NCI-H510A (cell line): ENCODE data around the gene ARHGAP42.
"Not testable (repeated sequence)": the region's sequence is repeated elsewhere in the genome, so short reads cannot be mapped to it uniquely, and the experiment has no call there.

ENCODE experiments used
- DNase-seq: peaks from one replicate; lab custom pipeline; 2025; lab: John Stamatoyannopoulos, UW

ARHGAP42 gene

DNA sequence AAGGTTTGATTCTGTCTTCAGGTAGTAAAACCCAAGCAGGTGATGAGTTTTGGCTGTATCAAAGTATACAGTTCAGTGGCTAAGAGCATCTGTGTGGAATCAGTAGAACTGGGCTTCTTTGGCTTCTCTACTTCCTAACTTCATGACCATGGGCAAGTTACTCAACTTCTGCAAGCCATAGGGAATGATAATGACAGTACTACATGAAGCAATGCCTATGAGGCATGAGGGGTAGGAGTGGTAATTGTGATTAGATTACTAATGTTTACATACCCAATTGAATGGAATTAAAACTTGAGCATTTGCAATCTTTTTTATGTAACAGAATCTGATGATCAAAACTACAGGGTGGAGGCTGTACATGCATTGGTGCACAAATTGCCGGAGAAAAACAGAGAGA, 278.3 kb downstream of the ARHGAP42 start:
- DNase-seq, result no peak

DNA sequence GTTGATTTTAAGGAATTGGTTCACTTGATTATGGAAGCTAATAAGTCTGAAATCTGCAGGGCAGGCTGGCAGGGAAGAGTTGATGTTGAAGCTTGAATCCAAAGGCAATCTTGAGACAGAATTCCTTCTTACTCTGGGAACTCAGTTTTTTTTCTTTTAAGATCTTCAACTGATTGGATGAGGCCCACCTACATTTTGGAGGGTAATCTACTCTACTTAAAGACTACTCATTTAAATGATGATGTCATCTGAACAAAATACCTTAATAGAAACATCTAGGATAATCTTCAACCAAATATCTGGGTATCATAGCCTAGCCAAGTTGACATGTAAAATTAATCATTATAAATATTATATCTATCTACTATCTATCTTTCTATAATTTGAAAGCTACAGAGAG, 279.3 kb downstream of the ARHGAP42 start:
- DNase-seq, result no peak

DNA sequence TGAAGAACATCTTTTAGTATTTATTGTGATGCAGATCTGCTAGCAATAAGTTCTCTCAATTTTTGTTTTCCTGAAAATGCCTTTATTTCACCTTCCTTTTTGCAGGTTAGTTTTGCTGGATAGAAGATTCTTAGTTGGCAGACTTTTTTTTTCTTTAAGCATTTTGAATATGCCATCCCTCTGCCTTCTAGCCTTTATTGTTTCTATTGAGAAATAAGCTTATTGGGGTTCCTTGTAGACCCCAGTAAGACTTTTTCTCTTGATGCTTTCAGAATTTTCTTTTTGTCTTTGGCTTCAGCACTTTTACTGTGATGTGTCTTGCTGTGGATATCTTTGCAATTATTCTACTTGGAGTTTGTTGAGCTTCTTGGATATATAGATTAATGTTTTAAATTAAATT, 281.9 kb downstream of the ARHGAP42 start:
- DNase-seq, result no peak

DNA sequence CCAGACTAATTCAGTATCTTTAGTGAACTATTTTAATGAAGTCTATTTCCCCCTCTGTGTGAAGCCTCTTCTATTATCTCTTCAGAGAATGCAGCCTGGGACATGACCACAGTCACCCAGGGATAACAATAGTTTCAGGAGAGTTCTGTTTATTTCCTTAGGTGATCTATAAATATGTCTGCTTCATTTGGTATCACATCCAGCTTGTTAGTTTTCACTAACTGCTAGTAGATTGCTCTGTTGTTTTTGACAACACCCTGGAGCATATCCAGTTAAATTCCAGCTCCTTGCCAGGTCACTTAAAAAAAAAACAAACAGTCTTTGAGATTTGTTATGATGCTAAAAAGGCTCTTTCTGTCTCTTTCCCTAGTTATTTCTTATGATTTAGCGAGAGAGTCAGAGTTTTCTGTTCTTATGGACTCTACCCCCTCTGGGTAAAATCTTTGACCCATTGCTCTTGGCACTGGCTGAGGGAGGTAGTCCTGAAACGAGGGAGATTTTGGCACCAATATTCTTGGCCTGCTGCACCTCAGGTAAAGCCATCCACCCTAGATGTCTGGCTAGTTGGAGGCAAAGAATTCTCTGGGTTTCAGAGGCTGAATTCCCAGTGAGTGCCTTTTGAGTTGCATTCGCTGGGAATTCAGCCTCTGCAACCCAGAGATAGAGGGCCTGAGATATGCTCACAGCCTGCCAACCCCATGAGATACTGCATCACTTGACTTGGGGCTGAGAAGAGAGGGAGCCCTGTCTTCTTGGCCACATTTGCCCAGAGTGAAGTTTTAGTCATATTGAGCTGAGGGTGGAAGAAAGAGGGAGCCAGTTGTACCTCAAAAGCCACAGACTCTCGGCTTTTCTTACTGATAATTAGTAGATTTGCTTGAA, 283.4 kb downstream of the ARHGAP42 start:
- DNase-seq, result no peak

DNA sequence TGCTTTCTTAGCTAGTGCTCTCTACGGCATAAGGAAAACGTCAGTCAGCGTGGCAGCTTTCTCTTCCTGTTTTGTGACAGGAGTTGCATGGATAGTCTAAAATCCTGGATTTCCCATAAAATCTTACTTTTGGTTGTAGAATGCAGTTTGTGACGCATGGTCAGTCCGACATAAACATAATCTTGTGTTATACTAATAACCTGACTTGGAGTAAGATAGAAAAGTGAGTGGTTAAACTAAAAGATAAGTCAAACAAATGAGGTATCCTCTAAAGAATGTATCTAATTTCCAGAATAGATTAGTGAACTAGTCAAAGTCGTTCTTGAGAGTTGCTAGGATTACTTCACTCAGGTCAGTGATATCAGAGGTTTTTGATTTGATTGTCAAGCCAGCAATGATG, 285.0 kb downstream of the ARHGAP42 start:
- DNase-seq, result no peak

DNA sequence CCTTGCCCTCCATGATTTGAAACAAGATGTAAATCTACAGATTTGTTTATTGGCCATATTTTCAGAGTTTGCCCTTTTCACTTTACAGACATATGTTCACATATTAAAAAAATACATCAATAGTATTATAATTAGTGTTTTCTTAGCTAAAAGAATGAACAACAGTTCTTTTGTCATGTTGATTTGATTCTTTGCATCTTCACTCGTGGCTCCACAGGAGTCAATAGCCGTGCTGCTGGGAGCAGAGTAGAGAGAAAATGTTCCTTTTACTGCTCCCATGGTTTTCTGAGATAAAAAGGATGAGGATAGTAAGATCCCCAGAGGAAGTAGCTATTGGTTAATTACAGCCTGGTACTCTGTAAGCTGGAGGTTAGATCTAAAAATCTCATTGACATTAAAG, 291.4 kb downstream of the ARHGAP42 start:
- no peak for DNase-seq

DNA sequence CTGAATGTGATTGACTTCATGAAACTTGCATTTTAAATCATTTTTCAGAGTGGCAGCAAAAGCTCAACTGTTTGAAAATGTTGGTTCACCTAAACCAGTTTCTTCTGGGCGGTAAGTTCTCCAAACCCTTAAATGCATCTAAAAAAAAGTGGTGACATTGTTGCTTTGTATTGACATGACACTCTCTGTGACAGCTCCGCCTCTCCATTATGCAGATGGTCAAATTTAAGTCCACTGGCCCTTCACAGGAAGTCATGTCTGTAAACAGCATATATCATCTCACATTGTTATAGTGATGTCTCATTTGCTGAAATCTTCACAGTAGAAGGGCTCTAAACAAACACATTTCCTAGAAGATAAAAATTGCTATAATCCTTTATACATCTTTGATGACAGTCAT, 291.9 kb downstream of the ARHGAP42 start:
- DNase-seq, result no peak

DNA sequence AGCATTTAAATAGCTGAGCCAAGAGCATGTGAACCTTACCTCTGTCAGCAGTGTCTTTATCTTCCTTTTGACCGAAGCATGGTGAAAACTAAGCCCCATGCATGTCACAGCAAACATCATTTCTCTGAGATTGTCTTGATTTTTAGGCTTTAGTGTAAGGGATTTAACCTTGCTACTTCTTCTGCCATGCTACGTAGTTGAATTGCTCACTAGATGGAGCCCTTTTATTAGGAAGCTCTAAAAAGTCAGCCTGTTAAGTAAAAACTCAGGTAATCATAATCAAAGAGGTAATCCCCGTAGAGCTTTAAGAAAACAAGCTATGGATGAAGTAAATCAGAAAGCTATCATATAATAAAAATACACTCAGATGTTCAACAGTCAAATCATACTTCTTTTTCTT, 293.1 kb downstream of the ARHGAP42 start:
- DNase-seq, result no peak

DNA sequence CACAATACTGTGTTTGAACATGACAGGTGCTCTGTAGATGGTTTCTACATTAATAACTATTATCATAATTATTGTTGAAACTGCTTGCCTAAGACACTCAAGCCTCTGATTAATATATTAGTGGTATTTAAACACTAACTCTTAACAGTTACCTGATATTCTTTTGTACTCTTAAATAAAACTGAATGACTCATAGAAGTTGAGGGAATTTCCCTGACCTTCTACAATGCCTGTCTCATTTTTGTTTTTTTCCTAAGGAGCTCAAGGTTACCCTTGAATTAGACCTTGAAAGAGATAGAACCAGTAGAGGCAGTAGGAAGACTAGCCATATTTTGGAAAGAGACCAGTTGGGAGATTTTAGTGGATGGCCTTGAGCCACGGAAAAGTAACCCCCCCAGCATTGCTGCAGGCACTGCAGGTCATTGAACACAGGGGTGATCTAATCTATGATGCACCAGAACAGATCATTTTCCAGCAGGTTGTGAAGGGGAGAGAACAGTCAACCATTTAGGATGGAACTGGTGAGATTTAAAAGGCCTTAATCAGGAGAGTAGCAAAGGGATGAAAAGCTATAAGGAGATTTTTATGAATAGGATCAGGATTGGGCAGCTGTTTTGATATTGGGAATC, 294.2 kb downstream of the ARHGAP42 start:
- DNase-seq, result no peak

DNA sequence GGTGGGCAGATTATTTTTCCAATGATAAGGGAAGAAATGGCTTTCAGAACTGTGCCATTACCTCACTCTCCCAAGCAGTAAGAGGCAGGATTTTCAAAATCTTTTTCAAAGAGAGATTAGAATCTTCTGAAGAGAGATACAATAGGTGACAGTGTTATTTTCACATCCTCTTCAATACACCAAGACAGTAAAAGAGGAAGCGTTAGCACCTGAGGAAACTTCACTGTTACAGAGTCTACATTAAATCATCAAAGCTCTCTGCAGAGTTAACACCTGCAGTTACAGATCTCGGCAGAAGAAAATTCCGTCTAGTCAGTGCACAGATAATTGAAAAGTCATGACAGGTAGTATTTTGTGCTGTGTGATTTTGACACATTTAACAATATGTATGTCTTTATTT, 297.6 kb downstream of the ARHGAP42 start:
- DNase-seq, result no peak

DNA sequence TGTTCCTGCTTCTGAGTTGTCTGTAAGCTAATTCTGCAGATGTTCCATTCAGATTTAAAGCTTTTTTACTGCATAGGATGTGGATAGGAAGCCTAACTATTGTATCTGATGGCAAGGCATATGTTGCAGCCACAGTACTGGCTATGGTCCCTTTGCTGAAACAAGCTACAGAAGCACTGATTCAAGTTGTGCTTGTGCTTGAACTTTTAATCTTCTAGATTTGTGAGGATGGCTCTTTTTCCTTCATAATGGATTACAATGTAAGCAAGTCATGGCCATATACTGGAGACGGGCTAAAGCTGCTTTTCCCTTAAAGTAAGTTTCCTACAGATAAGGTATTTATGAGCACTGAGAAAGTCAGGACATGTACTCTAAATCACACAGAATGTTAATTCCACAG, 303.8 kb downstream of the ARHGAP42 start:
- no peak for DNase-seq

DNA sequence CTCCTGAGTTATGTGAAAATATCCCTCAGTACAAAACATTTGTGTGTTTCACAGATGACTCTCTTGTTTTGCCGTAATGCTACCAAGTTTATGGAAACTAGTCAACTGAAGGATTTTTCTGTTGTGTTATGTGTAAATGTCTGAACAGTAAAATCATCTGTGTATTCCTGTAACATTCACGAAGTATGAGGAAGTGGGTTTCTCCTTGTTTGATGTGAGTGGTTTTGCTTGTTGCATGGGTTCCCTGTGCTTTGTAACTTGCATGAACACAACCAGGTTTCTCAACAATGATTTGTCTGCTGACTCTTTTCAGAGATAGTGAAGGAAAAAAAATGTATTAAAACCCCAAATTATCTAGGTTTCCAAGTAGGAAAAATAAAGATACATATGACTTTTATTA, 304.5 kb downstream of the ARHGAP42 start:
- no peak for DNase-seq

DNA sequence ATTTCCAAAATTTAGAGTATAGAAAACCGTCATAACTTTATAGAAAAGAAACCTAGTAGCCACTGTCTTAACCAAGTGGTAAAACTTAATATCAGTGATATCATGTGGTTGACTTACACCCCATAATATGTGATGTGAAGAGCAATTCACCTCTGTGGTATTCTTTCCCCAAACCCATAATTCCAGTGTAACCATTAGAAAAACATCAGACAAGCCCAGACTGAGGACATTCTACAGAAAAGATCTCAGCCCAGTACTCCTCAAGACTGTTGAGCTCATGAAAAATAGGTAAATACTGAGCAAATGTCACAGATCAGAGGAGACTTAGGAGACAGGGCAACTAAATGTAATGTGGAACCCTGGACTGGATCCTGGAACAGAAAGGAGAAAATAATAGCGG, 307.9 kb downstream of the ARHGAP42 start:
- no peak for DNase-seq

DNA sequence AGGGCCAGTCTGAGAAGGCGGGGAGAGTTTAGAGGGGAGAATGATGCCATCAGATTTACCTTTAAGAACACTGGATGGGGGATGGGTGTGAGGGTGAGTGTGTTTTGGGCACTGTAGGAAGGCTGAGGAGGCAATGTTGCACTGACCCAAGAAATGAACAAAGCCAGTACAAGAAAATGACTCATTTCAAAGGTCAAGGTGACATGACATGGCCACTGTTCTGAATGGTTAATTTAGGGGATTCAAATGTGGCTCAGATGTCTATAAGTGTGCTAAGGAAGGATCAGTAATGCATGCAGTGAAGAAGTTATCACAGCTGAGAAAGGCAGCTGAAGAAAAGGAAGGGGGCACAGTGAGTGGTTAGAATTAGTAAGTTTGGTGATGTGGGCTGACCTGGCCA, 312.7 kb downstream of the ARHGAP42 start:
- DNase-seq, result no peak

DNA sequence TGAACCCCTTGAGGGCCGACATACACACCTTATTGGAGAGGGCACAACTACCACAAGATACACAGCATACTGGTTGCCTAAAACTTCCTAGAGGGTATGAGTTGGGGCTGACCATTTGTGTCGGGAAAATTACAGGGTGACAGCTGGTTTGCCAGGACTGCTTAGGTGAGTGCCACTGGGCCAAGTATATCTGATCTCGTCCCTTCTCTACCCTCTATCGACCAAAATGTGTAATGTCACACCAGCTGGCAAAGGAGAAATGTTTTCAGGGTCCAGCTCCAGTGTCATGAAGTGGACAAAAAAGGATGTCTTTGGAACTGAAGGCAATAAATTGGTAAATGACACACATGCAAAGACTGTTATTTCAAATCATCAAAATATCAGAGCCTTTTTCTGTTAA, 316.4 kb downstream of the ARHGAP42 start:
- DNase-seq, result no peak

DNA sequence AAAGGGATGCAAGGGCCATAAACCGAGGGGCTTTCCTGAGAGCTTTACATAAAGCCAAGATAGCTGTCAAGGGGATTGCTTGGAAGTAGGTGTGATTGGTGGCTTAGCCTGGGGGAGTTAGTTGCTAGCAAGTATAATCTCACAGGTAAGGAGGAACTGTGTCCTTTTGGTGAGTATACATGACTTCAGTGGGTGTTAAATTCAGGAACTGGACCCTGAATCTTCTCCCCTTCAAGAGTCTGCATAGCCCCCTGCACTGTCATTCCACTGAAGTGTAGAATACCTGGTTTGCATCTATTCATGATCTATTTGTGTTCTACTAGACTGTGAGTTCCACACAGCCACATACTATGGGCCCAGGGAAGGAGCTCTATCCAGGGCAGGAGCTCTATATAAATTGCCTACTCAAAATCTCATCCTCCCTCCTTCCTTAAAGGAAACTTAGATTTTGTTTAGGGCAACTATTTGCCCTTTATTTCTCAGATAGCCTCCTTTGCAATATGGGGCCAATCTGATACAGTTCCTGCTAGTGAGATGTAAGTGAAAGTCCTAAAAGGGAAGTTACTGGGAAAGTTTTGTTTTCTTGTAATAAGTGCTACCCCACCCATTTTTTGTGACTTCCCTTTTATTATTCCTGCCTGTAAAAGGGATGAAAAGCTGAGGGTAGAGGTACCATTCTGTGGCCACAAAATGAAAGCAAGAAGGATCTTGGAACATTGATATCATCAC, 322.0 kb downstream of the ARHGAP42 start:
- no peak for DNase-seq

DNA sequence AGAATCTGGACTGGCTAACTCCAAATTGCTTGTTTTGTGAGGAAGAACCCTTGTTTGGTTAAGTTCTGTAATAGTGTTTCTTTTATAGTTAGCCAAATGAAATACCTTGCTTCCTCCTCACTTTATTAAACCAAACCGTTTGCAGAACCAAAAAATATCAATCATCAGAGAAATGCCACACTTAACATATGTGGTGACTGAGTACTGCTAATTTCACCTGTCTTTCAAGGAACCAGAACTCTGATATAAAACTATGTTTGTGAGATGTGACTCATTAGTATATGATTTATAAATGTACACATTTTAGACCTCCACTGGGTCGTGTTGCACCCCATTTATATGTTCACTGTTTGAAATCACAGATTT, 322.6 kb downstream of the ARHGAP42 start:
- no peak for DNase-seq

DNA sequence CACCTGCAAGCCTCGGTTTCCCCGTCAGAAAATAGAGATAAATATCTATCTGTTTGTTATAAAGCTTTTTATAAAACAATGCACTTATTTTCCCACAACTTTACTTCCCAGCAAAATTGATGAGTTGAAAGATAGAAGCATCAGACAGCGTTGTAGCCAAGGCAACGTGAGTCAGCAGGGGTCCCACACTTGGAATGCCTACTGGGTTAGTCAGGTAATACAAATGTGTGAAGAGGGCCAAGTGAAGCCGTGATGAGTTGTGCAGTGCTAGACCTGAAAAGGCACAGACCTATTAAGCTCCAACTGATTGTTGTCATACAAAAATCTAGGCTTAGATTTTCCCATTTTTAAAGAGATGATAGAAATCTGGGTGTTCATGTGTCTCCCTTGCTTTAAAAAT, 323.8 kb downstream of the ARHGAP42 start:
- no peak for DNase-seq

DNA sequence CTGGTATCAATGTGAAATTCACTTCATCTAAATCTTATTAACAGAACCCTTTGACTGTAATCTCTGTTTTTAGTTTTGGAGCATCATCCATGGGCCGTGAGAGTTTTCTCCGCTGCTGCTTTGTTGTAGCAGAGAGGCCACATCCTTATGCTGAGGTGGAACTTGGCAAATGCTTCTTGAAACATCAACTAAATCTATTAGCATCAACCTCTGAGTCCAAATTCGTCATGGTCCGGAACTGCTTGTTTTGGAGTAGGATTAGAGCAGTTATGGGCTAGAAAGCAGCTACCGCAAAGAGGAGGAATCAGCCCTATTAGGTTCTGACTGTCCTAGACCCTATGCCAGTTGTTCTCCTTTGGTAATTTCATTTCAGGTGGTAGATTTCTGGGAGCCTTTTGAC, 324.8 kb downstream of the ARHGAP42 start:
- DNase-seq, result no peak

DNA sequence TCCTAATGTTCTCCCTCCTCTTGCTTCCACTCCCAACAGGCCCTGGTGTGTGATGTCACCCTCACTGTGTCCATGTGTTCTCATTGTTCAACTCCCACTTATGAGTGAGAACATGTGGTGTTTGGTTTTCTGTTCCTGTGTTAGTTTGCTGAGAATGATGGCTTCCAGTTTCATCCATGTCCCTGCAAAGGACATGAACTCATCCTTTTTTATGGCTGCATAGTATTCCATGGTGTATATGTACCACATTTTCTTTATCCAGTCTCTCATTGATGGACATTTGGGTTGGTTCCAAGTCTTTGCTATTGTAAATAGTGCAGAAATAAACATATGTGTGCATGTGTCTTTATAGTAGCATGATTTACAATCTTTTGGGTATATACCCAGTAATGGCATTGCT, 326.6 kb downstream of the ARHGAP42 start:
- not testable (repeated sequence) for DNase-seq

DNA sequence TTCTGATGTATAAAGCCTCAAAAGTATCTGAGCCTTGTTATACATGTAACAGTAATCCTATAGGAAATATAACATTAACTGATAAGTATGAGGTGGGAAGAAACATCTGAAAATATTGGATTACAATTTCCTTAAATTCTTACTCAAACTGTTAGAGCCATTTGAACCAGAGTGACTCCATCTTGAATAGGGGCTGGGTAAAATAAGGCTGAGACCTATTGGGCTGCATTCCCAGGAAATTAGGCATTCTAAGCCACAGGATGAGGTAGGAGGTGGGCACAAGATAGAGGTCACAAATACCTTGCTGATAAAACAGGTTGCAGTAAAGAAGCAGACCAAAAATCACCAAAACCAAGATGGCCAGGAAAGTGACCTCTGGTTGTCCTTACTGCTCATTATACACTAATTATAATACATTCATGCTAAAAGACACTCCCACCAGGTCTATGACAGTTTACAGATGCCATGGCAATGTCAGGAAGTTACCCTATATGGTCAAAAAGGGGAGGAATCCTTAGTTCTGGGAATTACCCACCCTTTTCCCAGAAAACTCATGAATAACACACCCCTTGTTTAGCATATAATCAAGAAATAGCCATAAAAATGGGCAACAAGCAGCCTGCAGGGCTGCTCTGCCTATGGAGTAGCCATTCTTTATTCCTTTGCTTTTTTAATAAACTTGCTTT, 327.7 kb downstream of the ARHGAP42 start:
- DNase-seq, result no peak

DNA sequence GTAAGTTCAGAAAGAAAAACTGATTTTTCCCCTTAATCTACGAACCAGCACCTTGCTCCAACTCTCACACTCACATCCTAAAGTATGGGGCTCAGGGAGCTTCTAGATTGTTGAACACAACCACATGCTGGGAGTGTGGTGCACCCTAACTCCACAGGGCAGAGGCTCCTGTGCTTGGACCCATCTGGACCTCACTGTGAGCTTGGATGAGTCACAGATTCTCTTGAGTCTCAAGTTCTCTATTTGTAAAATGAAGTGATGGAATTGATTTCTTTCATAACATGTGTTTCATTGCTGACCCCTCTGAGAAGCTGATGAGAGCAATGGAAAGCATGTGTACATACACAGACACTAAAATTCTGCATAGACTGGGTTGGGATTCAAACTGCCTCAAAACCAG, 332.8 kb downstream of the ARHGAP42 start:
- no peak for DNase-seq

DNA sequence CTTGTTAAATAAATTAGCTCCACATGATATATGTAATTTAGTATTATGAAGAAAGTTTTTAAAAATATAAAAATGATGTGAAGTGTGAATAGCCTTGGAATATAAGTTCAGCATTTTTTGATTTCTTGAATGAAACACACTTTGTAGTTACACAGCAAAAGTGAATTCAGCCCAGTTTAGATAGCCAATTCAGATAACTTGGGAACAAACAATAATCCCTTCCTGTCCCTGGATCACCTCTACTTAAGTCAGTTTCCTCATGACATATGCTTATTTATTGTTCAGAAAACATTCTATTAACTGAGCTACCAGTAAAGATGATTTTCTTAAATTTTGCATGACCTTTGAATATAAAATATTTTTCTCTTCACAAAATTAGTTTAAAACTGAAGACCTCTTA, 335.2 kb downstream of the ARHGAP42 start:
- no peak for DNase-seq
